GM21529 (cell line): ENCODE measurements around the gene MAST3.
"Not testable (repeated sequence)": the region's sequence is repeated elsewhere in the genome, so short reads cannot be mapped to it uniquely, and the experiment has no call there.

ENCODE experiments used
- ATAC-seq: cut with Tn5 transposase; IDR thresholded peaks from one replicate; pipeline ENCODE4 v1.9.1; 2021; ENCODE audit not compliant: unreplicated experiment

MAST3 gene

DNA sequence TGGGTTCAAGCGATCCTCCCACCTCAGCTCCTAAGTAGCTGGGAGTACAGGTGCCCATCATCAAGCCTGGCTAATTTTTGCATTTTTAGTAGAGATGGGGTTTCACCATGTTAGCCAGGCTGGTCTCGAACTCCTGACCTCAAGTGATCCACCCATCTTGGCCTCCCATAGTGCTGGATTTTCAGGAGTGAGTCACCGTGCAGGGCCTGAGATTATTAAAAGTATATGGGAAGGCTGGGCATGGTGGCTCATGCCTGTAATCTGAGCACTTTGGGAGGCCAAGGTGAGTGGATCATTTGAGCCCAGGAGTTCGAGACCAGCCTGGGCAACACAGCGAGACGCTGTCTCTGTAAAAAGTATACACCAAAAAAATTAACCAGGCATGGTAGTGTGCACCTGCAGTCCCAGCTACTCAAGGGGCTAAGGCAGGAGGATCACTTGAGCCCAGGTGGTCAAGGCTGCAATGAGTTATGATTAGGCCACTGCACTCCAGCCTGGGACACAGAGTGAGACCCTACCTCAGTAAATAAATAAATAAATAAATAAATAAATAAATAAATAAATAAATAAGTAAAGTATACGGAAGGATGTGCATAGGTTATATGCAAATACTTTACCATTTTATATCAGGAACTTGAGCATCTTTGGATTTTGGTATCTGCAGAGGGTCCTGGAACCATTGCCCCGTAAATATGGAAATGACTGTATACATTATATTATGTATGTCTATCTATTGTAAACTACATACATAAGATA lies 11.7 kb upstream of the MAST3 start:
- ATAC-seq = no peak

DNA sequence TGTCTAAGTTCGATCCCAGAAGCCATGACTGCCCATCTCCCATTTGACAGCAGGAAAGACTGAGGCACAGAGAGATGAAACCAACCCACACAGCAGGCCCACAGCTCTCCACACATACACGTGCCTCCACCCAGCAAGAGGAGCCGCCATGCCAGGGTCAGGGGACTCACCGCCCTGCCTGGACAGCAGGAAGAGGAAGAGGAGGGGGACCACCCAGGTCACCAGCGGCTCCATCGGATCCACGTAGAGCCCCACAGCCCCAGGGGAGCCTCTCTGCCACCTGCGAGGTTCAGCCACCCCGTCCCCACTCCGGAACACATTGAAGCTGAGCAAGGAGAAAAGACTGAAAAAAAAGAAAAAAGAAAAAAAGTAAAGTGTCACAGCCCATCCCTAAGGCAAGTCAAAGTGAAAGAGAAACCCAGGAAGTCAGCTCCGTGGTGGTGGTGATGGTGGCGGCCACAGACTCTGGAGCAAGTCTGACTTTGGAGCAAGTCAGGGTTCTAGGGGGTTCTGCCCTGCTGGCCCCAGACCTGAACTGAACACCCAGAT lies 10.9 kb upstream of the MAST3 start, which contains the start of gene IL12RB1:
Gene IL12RB1, minus strand, starts transcription at position 345 of the 549 bp plus-strand sequence. Its CDS starts 111 bp downstream, at position 234.
- ATAC-seq = no peak

DNA sequence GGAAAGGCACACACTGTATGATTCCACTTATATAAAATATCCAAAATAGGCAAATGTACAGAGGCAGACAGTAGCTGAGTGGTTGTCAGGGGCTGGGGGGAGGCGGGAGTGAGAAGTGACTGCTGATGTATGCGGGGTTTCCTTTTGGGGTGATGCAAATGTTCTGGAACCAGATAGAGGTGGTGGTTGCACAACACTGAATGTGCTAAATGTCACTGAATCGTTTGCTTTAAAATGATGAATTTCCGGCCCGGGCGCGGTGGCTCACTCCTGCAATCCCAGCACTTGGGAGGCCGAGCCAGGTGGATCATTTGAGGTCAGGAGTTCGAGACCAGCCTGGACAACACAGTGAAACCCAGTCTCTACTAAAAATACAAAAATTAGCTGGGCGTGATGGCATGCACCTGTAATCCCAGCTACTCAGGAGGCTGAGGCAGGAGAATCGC lies 8.5 kb upstream of the MAST3 start:
- not testable (repeated sequence) for ATAC-seq

DNA sequence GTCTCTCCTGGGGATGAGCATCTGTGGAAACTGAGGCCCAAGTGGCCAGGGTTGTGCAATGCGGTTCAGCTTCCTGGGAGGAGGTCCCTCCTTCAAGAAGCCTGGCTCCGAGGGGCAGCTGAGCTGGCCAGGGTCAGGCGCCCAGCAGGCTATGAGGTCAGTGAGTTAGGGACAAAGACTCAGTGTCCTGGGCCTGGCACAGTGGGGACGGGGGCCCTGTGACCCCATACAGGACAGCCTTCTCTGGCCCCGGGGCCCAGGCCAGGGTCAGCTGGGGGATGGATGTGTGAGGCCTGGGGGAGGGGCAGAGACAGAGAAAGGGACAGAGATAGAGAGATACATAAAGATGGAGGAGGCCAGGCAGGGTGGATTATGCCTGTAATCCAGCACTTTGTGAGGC lies 7.9 kb upstream of the MAST3 start:
- no peak for ATAC-seq

DNA sequence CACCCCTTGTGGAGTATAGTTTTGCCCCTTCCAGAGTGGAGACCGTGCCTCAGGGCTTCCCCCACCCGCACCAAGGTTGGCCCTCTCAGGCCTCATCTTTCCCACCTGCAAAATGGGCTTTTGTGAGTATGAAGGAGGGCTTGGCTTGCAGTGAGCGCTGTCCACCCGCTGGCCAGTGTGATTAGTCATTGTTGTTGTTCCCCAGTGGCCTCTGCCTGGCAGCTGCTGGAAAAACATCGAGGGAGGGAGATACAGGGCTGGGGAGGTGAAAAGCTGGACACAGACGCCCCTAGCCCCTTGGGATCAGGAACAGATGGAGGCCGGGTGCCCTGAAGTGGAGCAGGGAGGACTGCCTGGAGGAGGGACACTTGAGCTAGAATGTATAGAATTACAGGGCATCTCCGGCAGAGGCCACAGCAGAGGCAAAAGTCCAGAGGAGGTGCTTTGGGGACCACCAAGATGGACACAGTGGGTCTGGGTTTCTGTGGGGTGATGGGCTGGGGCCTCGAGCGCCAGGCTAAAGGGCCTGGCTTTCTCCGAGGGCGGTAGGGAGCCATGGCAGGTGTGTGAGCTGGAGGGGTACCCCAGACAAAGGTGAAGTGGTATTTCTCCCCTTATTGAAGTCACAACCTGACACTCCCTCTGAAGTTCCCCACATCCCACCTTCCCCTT lies 6.9 kb upstream of the MAST3 start:
- no peak for ATAC-seq

DNA sequence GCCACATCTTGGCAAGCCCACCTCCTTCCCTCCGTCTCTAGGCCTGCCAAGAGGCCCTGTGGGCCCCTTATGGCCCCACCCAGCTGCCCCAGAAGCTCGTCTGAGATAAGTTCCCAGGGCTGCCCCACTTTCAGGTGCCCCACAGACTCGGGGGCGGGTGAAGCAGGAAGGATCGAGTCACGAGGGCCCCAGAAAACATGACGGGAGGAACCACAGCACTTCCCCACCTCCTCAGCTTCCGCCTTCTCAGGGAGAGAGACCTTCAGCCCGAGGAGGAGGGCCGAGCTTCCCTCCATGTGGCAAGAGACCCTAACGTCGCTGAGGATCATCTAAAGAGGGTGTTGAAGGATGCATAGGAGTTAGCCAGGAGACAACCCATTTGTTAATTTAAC lies 6.4 kb upstream of the MAST3 start:
- ATAC-seq = peak; percentile 43

DNA sequence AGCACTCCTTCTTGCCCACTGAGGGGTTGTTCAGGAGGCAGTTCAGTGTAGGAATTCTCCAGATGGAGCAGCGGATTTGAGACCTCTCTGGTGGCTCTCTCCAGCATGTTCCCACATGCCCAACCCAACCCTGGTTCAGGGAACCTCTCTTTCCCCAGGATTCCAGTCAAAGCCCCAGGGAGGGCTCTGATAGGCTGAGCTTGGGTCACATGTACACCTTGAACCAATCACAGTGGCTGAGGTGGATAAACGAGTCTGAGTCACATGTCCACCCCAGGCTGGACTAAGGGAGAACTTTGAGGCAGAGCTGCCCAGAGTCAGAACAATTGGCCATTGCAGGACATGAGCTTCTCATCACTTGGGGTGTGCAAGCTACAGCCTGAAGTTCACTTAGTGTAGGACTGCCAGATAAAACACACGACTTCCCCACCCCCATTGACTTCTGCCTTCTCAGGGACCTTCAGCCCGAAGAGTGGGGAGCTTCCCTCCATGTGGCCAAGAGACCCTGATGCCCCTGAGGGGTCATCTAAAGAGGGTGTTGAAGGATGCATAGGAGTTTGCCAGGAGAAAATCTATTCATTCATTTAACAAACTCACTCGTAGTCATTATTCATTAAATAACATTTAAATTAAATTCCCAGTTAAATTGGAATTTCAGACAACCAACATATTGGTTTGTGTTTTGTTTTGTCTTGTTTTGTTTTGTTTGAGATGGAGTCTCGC lies 4.0 kb upstream of the MAST3 start:
- ATAC-seq = no peak

DNA sequence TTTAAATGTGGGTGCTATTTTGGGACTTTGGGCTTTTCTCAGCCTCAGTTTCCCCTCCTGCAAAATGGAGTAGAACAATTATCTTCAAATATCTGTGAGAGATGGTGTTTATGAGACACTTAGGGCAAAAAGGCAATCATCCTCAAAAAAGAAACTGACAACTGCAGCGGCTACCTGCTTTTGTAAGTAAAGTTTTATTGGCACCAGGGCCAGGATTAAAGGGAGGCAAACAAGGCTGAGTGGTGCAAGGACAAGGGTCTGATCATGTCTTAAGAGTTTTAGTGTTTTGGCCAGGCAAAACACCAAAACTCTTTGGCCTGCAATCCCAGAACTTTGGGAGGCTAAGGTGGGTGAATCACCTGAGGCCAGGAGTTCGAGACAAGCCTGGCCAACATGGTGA lies 1.3 kb upstream of the MAST3 start:
- ATAC-seq = no peak

DNA sequence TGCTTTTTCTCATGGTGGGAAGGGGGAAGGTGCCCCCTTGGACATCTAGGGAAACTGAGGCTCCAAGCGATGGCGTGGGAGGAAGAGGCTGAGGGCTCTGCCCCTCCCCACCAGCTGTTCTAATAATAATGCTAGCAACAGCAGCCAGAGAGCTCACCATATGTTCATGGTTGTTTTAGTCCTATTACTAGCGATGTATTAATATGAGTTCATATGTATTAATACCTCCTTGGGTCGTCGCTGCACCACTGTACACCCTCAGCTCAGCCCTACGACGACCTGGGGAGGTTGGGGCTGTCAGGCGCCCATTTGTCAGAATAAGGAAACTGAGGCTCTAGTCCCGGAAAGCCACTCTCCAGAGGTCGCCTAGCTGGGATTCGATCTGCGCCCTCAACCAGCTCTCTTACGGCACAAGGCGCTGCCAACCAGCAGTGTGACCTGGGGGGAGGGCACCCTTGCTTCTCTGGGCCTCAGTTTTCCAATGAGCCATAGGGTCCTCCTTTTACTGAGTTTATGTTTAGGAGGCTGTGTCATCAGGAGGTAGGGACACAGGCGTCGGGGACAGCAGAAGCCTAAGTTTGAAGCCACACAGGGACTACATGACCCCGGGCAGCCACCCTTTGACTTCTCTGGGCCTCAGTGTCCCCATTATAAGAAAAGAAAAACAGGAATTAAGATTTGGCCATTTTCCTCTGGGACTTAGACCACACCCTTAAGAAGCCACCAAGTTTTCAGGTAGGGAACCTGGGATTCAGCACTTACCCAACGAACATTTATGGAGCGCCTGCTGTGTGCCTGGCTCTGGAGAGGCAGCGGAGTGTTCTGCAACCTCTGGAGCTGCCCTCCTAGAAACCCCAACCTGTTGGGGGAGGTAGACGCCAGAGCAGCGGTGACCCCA lies 664 bp downstream of the MAST3 start:
- ATAC-seq = peak; percentile 11

DNA sequence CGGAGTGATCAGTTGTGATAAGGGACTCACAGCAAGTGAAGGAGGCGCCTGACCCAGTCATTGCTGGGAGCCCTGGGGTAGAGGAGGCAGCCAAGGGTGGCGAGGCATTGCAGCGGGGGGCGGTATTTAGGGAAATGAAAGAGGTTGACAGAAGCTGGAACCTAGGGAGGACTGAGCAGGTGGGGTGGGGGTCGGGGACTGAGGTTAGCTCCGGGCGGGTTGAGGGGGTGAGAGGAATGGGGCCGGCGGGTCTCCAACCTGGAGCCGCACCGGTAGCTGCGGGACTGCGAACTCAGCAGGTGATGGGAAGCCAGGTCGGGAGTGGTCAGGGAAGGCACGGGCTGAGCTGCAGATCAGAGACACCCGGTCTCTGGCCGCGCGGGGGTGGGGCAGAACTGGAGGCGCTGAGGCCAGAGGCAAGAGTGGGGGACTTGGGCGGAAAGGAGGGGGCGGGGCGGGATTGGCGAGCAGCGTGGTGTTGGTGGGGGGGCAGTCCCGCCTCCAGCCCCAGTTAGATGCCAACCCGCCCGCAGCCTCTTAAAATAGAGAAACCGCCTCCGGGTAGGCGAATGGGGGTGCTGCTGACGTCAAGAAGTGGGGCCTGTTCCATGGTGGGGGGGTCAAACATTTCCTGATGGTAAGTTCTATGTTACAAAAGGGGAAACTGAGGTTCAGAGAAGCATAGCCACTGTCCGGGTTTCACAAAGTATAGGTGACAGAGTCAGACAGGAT lies 1.5 kb downstream of the MAST3 start:
- peak; percentile 43 for ATAC-seq

DNA sequence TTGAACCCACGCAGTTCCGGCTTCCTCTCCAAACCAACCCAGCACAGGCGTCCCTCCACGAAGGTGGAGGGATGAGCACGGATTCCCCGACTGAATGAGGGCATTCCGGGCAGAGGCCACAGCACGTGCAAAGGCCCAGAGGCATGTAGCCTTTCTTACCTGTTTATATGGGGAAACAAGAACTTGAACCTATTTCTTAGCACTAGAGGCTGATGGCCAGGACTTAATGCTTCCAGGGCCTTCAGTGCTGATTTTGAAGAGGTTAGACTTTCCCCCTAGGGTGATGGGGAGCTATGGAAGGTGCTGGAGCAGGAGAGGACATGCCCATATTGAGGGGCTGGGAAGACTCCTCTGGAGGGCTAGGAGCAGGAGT lies 2.0 kb downstream of the MAST3 start:
- no peak for ATAC-seq

DNA sequence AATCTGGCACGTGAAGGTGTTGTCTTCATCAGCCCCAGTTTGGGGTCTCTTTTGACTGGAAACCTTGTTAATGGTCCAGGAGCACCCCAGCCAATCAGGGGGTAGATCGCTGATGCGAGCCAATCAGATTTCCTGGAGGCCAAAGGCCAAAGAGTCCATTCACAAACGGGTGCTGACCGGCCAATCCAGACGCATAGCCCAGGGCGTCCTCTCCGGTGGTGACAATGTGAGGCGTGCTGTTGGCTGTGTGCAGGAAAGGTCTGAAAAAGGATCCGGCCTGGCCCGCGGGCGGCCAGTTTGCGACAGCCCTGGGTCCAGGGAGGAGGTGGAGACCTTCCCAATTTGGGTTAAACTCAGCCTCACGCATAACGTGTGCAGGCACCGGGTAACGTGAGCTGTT lies 3.1 kb downstream of the MAST3 start:
- no peak for ATAC-seq

DNA sequence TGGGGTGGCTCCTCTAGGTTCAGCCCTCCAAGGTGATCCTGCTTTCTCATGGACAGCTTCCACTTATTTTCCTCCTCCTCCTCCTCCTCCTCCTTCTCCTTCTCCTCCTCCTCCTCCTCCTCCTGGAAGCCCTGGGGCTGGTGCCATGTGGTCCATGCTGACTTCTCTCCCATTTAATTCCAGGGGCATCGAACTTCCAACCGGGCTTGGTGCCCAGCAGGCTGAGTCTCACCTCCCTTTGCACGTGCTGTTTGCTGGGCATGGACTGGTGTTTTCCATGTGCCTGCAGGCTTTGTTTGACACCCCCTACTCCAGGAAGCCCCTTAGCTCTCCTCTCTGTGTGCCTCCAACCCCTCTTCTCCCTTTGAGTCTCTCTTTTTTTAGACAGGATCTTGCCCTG lies 3.7 kb downstream of the MAST3 start:
- ATAC-seq = no peak

DNA sequence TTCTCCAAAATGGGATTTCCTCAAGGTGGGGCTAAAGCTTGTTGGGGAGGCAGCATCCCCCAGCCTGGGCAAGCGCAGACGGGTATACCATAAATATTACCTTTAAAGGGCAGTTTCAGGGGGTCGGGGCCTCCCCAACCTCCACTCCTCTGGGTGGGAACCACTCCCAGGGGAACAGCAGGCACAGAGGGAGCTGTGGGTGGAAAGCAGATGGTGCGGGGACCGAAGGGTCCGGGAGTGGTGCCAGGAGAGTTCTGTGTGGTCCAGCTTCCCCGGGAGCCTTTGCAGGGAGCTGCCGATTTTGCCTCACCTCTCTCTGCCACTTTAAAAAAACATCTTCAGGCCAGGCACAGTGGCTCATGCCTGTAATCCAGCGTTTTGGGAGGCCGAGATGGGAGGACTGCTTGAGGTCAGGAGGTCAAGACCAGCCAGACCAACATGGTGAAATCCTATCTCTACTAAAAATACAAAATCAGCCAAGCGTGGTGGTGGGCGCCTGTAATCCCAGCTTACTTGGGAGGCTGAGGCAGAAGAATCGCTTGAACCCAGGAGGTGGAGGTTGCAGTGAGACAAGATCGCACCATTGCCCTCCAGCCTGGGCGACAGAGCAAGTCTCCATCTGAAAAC lies 5.5 kb downstream of the MAST3 start:
- no peak for ATAC-seq

DNA sequence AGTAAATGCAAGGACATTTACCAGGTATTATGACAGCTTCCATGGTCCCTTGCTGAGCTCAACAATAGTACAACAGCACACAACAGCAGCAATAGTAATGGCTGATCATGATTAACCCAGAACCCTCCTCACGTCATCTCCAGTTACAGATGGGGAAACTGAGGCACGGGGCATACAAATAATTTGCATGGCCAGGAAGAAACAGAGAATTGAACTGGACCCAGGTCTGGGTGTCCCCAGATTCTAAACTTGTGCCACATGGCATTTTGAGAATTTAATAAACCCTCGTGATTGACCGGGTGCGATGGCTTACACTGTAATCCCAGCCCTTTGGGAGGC lies 7.2 kb downstream of the MAST3 start:
- no peak for ATAC-seq

DNA sequence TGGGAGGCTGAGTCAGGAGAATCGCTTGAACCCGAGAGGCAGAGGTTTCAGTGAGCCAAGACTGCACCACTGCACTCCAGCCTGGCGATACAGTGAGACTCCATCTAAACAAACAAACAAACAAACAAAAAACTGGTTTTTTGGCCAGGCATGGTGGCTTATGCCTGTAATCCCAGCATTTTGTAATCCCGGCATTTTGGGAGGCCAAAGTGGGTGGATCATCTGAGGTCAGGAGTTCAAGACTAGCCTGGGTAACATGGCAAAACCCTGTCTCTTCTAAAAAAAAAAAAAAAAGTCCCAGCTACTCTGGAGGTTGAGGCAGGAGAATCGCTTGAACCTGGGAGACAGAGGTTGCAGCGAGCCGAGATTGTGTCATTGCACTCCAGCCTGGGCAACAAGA lies 7.7 kb downstream of the MAST3 start:
- not testable (repeated sequence) for ATAC-seq

DNA sequence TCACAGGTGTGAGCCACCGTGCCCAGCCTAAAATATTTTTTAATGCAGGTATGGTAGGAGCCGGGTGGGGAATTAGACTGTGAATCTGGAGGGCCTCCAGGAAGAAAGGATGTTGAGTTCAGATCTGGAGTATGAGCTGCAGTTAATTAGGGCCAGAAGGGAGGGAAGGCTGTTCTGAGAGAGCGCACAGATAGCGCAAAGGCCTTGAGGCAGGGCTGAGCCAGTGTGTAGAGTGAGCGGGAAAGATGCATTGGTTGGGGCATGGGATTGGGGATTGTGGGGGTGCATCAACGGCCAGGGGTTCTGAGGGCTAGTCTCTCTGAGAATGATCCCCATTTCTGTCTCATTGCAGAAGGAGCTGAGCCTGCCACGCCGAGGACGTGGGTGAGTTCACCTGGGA lies 9.7 kb downstream of the MAST3 start:
- no peak for ATAC-seq

DNA sequence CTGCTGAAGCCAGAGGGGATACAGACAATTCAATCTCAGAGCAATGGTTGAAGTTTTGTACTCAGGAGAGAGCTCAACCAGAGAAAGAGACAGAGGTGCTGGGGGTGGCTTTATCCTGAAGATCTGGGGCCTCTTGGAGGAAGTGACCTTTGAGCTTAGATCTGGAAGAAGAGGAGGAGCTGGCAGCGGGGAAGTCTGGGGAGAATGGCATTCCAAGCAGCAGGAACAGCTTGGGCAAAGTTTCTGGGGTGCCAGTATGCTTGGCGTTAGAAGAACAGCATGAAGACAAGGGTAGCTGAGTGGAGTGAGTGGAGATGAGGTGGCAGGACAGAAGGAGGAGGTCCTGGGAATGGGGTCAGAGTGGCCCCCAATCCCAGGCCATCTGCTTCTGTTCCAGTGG lies 11.3 kb downstream of the MAST3 start:
- no peak for ATAC-seq

DNA sequence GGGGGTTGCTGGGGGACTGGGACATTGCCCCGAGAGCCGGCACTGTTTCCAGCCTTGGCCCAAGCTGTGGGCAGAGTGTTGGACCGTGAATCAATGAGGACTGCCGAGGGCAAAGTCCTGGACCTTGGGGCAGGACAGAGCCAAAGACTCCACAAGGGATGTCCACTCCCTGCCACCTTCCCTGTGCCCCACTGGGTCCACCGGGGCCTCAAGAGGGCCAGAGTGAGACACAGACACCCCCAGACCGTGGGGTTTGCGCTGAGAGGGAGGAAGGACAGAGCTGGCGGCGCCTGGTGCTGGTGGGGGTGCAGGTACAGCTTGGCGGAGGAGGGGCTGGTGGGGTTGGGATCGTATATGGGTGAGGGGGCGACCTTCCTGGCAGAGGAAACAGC lies 11.8 kb downstream of the MAST3 start:
- ATAC-seq = no peak
